GM23338 (cell line): ENCODE measurements around the gene PTPRN2. TPM values are rescaled to one million over a fixed set of nuclear protein-coding genes. Genes with fewer than 3 reads are reported as not detected.

ENCODE experiments used
- ATAC-seq: fragments of 200-7000 bp; cut with Tn5 transposase; 3 replicates; pipeline ENCODE4 v1.9.1; 2020
- DNase-seq: peaks from one replicate; pipeline ENCODE4 v3.0.0-alpha.2; 2015; ENCODE audit warnings: low spot score
- H2AFZ ChIP-seq: fragments of 200-600 bp; sonication (generic); 2 replicates; pipeline ENCODE4 v1.8.0; 2016; ENCODE audit warnings: antibody characterized with exemption, mild to moderate bottlenecking, moderate library complexity
- H3F3A ChIP-seq: fragments of 200-600 bp; sonication (generic); replicated peaks from 2 replicates; pipeline ENCODE4 v1.8.0; 2017; ENCODE audit warnings: antibody characterized with exemption, mixed run types, low read depth
- H3K27ac ChIP-seq: fragments of 200-600 bp; sonication (generic); 2 replicates; pipeline ENCODE4 v1.6.1; 2016; ENCODE audit warnings: low read depth
- H3K27me3 ChIP-seq: fragments of 200-600 bp; sonication (generic); 2 replicates; pipeline ENCODE4 v1.8.0; 2016; ENCODE audit warnings: mild to moderate bottlenecking, mixed run types, moderate library complexity; ENCODE audit not compliant: insufficient read depth
- H3K36me3 ChIP-seq: fragments of 200-600 bp; sonication (generic); 2 replicates; pipeline ENCODE4 v1.8.0; 2016; ENCODE audit warnings: mild to moderate bottlenecking; ENCODE audit not compliant: insufficient read depth
- H3K4me1 ChIP-seq: fragments of 200-600 bp; sonication (generic); 2 replicates; pipeline ENCODE4 v1.8.0; 2016; ENCODE audit warnings: mild to moderate bottlenecking, moderate library complexity; ENCODE audit not compliant: insufficient read depth
- H3K4me2 ChIP-seq: fragments of 200-600 bp; sonication (generic); 2 replicates; pipeline ENCODE4 v1.7.1; 2017; ENCODE audit warnings: mixed run types
- H3K4me3 ChIP-seq: fragments of 200-600 bp; sonication (generic); 2 replicates; pipeline ENCODE4 v1.6.1; 2016; ENCODE audit warnings: mixed run types
- H3K79me2 ChIP-seq: fragments of 200-600 bp; sonication (generic); replicated peaks from 2 replicates; pipeline ENCODE4 v1.8.0; 2017; ENCODE audit warnings: mild to moderate bottlenecking; ENCODE audit not compliant: insufficient read depth
- H3K9me2 ChIP-seq: fragments of 200-600 bp; sonication (generic); 2 replicates; pipeline ENCODE4 v1.8.0; 2017; ENCODE audit not compliant: insufficient read depth
- H4K20me1 ChIP-seq: fragments of 200-600 bp; sonication (generic); replicated peaks from 2 replicates; pipeline ENCODE4 v1.8.0; 2017; ENCODE audit warnings: mild to moderate bottlenecking; ENCODE audit not compliant: insufficient read depth
- H3K27ac Mint-ChIP-seq: 2 replicates; pipeline ENCODE4 v1.8.0; 2020; ENCODE audit warnings: inconsistent platforms, mild to moderate bottlenecking, moderate library complexity, mixed read lengths
- H3K27me3 Mint-ChIP-seq: 3 replicates; pipeline ENCODE4 v1.8.0; 2022; ENCODE audit warnings: low read depth, mild to moderate bottlenecking, moderate library complexity, mixed read lengths, inconsistent platforms; ENCODE audit not compliant: insufficient read depth, poor library complexity
- H3K36me3 Mint-ChIP-seq: 3 replicates; pipeline ENCODE4 v1.8.0; 2021; ENCODE audit warnings: low read depth, mild to moderate bottlenecking, inconsistent platforms, moderate library complexity, mixed read lengths
- H3K4me1 Mint-ChIP-seq: 3 replicates; pipeline ENCODE4 v1.8.0; 2020; ENCODE audit warnings: mild to moderate bottlenecking, inconsistent platforms, mixed read lengths
- H3K4me3 Mint-ChIP-seq: 3 replicates; pipeline ENCODE4 v1.8.0; 2021; ENCODE audit warnings: moderate library complexity, mild to moderate bottlenecking, inconsistent platforms, mixed read lengths
- H3K9me3 Mint-ChIP-seq: 3 replicates; pipeline ENCODE4 v1.8.0; 2020; ENCODE audit warnings: moderate library complexity, mild to moderate bottlenecking, inconsistent platforms, mixed read lengths
- CREB1 ChIP-seq: fragments of 250-450 bp; sonication (Bioruptor Pico); IDR thresholded peaks from 2 replicates; pipeline ENCODE4 v1.5.0; 2020; ENCODE audit warnings: low read depth, mild to moderate bottlenecking, moderate library complexity
- EZH2 ChIP-seq: fragments of 200-600 bp; sonication (generic); IDR thresholded peaks from one replicate; pipeline ENCODE4 v1.8.0; 2017; ENCODE audit warnings: antibody characterized with exemption, mild to moderate bottlenecking, low read depth; ENCODE audit not compliant: unreplicated experiment
- EZH2phosphoT487 ChIP-seq: fragments of 200-600 bp; sonication (generic); IDR thresholded peaks from one replicate; pipeline ENCODE4 v1.8.1; 2018; ENCODE audit warnings: antibody characterized with exemption; ENCODE audit not compliant: unreplicated experiment
- JUNB ChIP-seq: IDR thresholded peaks from one replicate; pipeline ENCODE4 v1.6.1; 2016; ENCODE audit warnings: antibody characterized with exemption; ENCODE audit not compliant: unreplicated experiment
- NANOG ChIP-seq: IDR thresholded peaks from 2 replicates; pipeline ENCODE4 v1.6.1; 2016; ENCODE audit warnings: antibody characterized with exemption, borderline replicate concordance
- POLR2AphosphoS5 ChIP-seq: IDR thresholded peaks from 2 replicates; pipeline ENCODE4 v1.6.1; 2016; ENCODE audit warnings: antibody characterized with exemption, low read depth
- STAT1 ChIP-seq: IDR thresholded peaks from one replicate; pipeline ENCODE4 v1.6.1; 2016; ENCODE audit warnings: antibody characterized with exemption; ENCODE audit not compliant: unreplicated experiment
- ZNF114 ChIP-seq: fragments of 250-450 bp; sonication (Bioruptor Pico); IDR thresholded peaks from 2 replicates; pipeline ENCODE4 v1.5.0; 2020; ENCODE audit warnings: mild to moderate bottlenecking, moderate library complexity
- ZNF331 ChIP-seq: fragments of 250-450 bp; sonication (Bioruptor Pico); IDR thresholded peaks from 2 replicates; pipeline ENCODE4 v1.5.0; 2020; ENCODE audit warnings: low read depth, mild to moderate bottlenecking, moderate library complexity
- polyA plus RNA-seq: library from polyadenylated mRNA; unstranded; fragments of >200 nt; fragmentation: Nextera tagmentation; extraction: Ambion mirVana; gene quantifications from 2 replicates; pipeline ENCODE4 v1.2.1, GENCODE V29; 2016
- total RNA-seq: library from RNA; depleted of rRNA; stranded (reverse); fragments of >200 nt; shearing (Covaris generic); gene quantifications from 2 replicates; pipeline ENCODE4 v1.2.3, GENCODE V29; 2014
- TF ChIP-seq, protein P1 (sequence below), 2 experiments: fragments of 200-600 bp in 1 of 2; sonication (generic) in 1 of 2; conservative IDR thresholded peaks; 2 replicates each; pipeline versions ENCODE4 v1.5.1 to v1.6.1; 2016 to 2017; ENCODE audit warnings: antibody characterized with exemption in 2 of 2, low read depth in 2 of 2, mild to moderate bottlenecking in 2 of 2, moderate library complexity in 1 of 2
- TF ChIP-seq, protein P2 (sequence below): IDR thresholded peaks from one replicate; pipeline ENCODE4 v1.6.1; 2018; ENCODE audit warnings: antibody characterized with exemption; ENCODE audit not compliant: unreplicated experiment
- TF ChIP-seq, protein P3 (sequence below): IDR thresholded peaks from 2 replicates; pipeline ENCODE4 v1.6.1; 2016; ENCODE audit warnings: antibody characterized with exemption
- TF ChIP-seq, protein P4 (sequence below): fragments of 250-450 bp; sonication (Bioruptor Pico); IDR thresholded peaks from 2 replicates; pipeline ENCODE4 v1.5.0; 2020; ENCODE audit warnings: mild to moderate bottlenecking, moderate library complexity

The PTPRN2 gene
- total and polyA plus RNA-seq, 2 experiments from 2014 or later, result 0.87 to 4.0 TPM

DNA sequence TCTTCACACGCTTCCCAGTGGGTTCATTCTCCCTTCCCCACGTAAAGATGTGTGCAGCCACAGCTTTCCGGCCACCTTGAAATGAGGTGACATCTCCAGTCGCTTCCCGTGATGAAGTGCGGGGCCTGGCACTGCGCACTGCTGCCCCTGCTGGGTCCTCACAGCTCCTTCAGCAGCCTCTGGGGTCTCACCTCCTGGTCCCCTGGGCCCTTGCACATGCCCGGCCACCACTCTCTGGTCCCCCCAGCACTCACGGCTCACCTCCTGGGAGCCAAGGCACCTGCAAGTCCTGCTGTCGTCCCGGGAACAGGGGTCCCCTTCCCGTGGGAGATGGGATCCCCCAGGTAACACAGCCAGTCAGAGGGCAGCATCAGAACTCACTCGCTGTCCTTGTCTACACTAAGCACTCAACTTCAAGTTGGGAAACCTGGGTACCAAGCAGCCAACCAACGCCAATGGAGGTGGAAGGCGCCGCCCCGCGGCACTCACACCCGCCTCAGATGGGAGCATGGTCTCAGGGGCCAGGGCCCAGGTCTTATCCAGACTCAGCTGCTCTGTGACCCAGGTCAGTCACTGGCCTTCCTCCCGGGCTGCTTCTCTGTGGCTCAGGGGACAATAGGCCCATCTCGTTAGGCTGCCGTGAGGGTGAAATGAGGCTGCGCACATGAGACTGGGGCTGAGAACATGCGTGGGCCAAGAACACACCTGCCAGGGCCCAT is 176.2 kb downstream of the PTPRN2 start:
- no peaks in the 10 kb centered on the region for H4K20me1 ChIP-seq
- H3K36me3 Mint-ChIP-seq, result peaks cover 23% of the 10 kb centered on the region
- H3K27me3 ChIP-seq, result no peaks in the 10 kb centered on the region
- no peaks in the 10 kb centered on the region for H3K4me1 ChIP-seq
- H3K9me3 Mint-ChIP-seq, result peaks cover 82% of the 10 kb centered on the region
- 0 out of 2 replicates have a peak, but pooled peaks cover 1% of the 10 kb centered on the region for H3K9me2 ChIP-seq
- no peak overlapping the region for H3K27ac ChIP-seq
- no peaks in the 10 kb centered on the region for H3K79me2 ChIP-seq
- no peaks in the 10 kb centered on the region for H3K36me3 ChIP-seq
- peaks cover 18% of the 10 kb centered on the region for H3K27me3 Mint-ChIP-seq
- H3K4me1 Mint-ChIP-seq, result peaks cover 2% of the 10 kb centered on the region; the same call in 1 of the 3 replicates
- no peak overlapping the region for H3K4me3 ChIP-seq
- no peak overlapping the region for H3K4me3 Mint-ChIP-seq
- DNase-seq, result no peak
- H2AFZ ChIP-seq, result no peak overlapping the region
- no peaks in the 10 kb centered on the region for H3F3A ChIP-seq
- TF ChIP-seq ZNF331 (CRISPR knock-in tag) (no peak), CREB1 (CRISPR knock-in tag) (no peak), EZH2phosphoT487 (no peak), EZH2 (no peak), ZNF114 (CRISPR knock-in tag) (no peak), JUNB (no peak), POLR2AphosphoS5 (no peak), STAT1 (no peak), NANOG (no peak)
- TF ChIP-seq, protein P1, sequence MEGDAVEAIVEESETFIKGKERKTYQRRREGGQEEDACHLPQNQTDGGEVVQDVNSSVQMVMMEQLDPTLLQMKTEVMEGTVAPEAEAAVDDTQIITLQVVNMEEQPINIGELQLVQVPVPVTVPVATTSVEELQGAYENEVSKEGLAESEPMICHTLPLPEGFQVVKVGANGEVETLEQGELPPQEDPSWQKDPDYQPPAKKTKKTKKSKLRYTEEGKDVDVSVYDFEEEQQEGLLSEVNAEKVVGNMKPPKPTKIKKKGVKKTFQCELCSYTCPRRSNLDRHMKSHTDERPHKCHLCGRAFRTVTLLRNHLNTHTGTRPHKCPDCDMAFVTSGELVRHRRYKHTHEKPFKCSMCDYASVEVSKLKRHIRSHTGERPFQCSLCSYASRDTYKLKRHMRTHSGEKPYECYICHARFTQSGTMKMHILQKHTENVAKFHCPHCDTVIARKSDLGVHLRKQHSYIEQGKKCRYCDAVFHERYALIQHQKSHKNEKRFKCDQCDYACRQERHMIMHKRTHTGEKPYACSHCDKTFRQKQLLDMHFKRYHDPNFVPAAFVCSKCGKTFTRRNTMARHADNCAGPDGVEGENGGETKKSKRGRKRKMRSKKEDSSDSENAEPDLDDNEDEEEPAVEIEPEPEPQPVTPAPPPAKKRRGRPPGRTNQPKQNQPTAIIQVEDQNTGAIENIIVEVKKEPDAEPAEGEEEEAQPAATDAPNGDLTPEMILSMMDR (conservative IDR thresholded peaks at IDR 0.05; ENCODE audit: low read depth in 2 of 2), result no peak
- TF ChIP-seq, protein P2, sequence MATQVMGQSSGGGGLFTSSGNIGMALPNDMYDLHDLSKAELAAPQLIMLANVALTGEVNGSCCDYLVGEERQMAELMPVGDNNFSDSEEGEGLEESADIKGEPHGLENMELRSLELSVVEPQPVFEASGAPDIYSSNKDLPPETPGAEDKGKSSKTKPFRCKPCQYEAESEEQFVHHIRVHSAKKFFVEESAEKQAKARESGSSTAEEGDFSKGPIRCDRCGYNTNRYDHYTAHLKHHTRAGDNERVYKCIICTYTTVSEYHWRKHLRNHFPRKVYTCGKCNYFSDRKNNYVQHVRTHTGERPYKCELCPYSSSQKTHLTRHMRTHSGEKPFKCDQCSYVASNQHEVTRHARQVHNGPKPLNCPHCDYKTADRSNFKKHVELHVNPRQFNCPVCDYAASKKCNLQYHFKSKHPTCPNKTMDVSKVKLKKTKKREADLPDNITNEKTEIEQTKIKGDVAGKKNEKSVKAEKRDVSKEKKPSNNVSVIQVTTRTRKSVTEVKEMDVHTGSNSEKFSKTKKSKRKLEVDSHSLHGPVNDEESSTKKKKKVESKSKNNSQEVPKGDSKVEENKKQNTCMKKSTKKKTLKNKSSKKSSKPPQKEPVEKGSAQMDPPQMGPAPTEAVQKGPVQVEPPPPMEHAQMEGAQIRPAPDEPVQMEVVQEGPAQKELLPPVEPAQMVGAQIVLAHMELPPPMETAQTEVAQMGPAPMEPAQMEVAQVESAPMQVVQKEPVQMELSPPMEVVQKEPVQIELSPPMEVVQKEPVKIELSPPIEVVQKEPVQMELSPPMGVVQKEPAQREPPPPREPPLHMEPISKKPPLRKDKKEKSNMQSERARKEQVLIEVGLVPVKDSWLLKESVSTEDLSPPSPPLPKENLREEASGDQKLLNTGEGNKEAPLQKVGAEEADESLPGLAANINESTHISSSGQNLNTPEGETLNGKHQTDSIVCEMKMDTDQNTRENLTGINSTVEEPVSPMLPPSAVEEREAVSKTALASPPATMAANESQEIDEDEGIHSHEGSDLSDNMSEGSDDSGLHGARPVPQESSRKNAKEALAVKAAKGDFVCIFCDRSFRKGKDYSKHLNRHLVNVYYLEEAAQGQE, result no peak
- TF ChIP-seq, protein P3, sequence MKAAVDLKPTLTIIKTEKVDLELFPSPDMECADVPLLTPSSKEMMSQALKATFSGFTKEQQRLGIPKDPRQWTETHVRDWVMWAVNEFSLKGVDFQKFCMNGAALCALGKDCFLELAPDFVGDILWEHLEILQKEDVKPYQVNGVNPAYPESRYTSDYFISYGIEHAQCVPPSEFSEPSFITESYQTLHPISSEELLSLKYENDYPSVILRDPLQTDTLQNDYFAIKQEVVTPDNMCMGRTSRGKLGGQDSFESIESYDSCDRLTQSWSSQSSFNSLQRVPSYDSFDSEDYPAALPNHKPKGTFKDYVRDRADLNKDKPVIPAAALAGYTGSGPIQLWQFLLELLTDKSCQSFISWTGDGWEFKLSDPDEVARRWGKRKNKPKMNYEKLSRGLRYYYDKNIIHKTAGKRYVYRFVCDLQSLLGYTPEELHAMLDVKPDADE, result no peak
- TF ChIP-seq, protein P4, sequence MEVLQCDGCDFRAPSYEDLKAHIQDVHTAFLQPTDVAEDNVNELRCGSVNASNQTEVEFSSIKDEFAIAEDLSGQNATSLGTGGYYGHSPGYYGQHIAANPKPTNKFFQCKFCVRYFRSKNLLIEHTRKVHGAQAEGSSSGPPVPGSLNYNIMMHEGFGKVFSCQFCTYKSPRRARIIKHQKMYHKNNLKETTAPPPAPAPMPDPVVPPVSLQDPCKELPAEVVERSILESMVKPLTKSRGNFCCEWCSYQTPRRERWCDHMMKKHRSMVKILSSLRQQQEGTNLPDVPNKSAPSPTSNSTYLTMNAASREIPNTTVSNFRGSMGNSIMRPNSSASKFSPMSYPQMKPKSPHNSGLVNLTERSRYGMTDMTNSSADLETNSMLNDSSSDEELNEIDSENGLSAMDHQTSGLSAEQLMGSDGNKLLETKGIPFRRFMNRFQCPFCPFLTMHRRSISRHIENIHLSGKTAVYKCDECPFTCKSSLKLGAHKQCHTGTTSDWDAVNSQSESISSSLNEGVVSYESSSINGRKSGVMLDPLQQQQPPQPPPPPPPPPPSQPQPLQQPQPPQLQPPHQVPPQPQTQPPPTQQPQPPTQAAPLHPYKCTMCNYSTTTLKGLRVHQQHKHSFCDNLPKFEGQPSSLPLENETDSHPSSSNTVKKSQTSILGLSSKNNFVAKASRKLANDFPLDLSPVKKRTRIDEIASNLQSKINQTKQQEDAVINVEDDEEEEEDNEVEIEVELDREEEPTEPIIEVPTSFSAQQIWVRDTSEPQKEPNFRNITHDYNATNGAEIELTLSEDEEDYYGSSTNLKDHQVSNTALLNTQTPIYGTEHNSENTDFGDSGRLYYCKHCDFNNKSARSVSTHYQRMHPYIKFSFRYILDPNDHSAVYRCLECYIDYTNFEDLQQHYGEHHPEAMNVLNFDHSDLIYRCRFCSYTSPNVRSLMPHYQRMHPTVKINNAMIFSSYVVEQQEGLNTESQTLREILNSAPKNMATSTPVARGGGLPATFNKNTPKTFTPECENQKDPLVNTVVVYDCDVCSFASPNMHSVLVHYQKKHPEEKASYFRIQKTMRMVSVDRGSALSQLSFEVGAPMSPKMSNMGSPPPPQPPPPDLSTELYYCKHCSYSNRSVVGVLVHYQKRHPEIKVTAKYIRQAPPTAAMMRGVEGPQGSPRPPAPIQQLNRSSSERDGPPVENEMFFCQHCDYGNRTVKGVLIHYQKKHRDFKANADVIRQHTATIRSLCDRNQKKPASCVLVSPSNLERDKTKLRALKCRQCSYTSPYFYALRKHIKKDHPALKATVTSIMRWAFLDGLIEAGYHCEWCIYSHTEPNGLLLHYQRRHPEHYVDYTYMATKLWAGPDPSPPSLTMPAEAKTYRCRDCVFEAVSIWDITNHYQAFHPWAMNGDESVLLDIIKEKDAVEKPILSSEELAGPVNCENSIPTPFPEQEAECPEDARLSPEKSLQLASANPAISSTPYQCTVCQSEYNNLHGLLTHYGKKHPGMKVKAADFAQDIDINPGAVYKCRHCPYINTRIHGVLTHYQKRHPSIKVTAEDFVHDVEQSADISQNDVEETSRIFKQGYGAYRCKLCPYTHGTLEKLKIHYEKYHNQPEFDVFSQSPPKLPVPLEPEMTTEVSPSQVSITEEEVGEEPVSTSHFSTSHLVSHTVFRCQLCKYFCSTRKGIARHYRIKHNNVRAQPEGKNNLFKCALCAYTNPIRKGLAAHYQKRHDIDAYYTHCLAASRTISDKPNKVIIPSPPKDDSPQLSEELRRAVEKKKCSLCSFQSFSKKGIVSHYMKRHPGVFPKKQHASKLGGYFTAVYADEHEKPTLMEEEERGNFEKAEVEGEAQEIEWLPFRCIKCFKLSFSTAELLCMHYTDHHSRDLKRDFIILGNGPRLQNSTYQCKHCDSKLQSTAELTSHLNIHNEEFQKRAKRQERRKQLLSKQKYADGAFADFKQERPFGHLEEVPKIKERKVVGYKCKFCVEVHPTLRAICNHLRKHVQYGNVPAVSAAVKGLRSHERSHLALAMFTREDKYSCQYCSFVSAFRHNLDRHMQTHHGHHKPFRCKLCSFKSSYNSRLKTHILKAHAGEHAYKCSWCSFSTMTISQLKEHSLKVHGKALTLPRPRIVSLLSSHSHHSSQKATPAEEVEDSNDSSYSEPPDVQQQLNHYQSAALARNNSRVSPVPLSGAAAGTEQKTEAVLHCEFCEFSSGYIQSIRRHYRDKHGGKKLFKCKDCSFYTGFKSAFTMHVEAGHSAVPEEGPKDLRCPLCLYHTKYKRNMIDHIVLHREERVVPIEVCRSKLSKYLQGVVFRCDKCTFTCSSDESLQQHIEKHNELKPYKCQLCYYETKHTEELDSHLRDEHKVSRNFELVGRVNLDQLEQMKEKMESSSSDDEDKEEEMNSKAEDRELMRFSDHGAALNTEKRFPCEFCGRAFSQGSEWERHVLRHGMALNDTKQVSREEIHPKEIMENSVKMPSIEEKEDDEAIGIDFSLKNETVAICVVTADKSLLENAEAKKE (CRISPR knock-in tag), result no peak
- ATAC-seq, result no peak
- no peak overlapping the region for H3K27ac Mint-ChIP-seq
- H3K4me2 ChIP-seq, result no peak overlapping the region
